Fibroblast of lung (primary cell): Measurements from ENCODE around the gene MAP2K5.

Experiments used
- EZH2 ChIP-seq: IDR thresholded peaks from 2 replicates; pipeline ENCODE4 v1.5.1; 2012; ENCODE audit warnings: low read length, control low read depth, mild to moderate bottlenecking; ENCODE audit errors: missing control alignments
- TF ChIP-seq, protein P1 (sequence below), 2 donors: IDR thresholded peaks in 1 of 2; conservative IDR thresholded peaks in 1 of 2; 1 replicate in 1 of 2; 2 replicates in 1 of 2; pipeline ENCODE4 v1.5.1; 2011 to 2012; ENCODE audit warnings: low read length in 2 of 2, control low read depth in 1 of 2, inconsistent platforms in 1 of 2, low read depth in 1 of 2, mild to moderate bottlenecking in 1 of 2

DNA sequence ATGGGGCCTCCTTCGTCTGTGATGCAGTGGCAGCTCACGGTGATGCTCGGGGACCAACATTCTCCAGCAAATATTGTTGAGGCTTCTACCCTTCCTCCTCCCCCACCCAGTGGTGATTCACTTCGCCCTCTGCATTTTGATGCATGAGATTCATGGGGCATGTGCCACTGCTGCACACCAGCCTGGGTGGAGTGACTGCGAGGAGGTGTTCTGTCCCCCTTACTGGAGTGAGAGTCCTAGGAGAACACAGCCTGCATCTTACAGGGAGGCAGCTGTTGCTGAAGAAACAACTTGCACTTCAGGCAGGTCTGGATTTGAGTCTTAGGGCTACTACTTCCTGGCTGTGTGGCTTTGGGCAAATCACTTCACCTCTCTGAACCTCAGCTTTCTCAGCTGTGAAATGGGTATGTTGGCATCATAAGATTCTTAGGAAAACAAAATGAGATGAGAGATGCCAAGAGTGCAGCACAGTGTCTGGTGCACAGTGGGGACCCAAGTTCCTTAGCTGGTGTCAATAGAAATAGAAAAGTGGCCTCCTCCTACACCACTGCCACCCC, 272.6 kb downstream of the MAP2K5 start:
- TF ChIP-seq, protein P1, sequence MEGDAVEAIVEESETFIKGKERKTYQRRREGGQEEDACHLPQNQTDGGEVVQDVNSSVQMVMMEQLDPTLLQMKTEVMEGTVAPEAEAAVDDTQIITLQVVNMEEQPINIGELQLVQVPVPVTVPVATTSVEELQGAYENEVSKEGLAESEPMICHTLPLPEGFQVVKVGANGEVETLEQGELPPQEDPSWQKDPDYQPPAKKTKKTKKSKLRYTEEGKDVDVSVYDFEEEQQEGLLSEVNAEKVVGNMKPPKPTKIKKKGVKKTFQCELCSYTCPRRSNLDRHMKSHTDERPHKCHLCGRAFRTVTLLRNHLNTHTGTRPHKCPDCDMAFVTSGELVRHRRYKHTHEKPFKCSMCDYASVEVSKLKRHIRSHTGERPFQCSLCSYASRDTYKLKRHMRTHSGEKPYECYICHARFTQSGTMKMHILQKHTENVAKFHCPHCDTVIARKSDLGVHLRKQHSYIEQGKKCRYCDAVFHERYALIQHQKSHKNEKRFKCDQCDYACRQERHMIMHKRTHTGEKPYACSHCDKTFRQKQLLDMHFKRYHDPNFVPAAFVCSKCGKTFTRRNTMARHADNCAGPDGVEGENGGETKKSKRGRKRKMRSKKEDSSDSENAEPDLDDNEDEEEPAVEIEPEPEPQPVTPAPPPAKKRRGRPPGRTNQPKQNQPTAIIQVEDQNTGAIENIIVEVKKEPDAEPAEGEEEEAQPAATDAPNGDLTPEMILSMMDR (conservative IDR thresholded peaks at IDR 0.05 in 1 of 2, IDR thresholded peaks at IDR 0.05 in 1 of 2; ENCODE audit: low read depth in 1 of 2, low read length in 2 of 2) = no peak
- TF ChIP-seq EZH2 = no peak
